GM18909 (cell line): Measurements from ENCODE around the gene ARL8B.
"Not testable (repeated sequence)": the region's sequence is repeated elsewhere in the genome, so short reads cannot be mapped to it uniquely, and the experiment has no call there.

ENCODE experiments used
- ATAC-seq: cut with Tn5 transposase; IDR thresholded peaks from one replicate; pipeline ENCODE4 v1.9.1; 2021; ENCODE audit warnings: mild to moderate bottlenecking; ENCODE audit not compliant: unreplicated experiment, poor library complexity

Gene ARL8B

DNA sequence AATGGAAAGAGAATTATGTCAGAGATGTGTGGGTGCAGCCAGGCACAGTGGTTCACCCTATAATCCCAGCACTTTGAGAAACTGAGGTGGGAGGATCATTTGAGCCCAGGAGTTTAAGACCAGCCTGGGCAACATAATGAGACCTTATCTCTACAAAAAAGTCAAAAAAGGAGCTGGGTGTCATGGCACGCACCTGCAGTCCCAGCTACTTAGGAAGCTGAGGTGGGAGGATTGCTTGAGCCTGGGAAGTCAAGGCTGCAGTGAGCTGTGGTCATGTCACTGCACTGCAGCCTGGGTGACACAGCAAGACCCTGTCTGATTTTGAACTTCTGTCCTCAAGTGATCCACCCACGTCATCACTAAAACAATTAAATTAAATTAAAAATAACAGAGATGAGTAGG lies 15.2 kb upstream of the ARL8B start:
- ATAC-seq = not testable (repeated sequence)

DNA sequence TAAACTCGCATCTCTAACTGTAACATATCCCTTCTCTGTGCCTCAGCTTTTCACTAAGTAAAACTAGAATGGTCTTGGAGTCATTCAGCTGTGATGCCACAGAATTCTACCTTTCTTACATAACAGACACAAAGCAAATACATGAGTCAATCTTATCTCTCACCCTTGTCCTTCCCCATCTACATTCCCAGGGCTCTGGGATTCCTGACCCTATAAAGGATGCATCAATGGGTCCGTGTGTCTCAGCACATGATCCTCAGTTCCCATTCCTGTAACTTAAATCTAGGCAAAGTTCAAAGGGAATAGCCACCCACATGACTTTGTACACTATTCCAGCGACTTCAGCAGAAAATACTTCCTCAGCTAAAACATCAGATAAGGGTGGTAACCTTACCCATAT lies 11.8 kb upstream of the ARL8B start:
- ATAC-seq = no peak

DNA sequence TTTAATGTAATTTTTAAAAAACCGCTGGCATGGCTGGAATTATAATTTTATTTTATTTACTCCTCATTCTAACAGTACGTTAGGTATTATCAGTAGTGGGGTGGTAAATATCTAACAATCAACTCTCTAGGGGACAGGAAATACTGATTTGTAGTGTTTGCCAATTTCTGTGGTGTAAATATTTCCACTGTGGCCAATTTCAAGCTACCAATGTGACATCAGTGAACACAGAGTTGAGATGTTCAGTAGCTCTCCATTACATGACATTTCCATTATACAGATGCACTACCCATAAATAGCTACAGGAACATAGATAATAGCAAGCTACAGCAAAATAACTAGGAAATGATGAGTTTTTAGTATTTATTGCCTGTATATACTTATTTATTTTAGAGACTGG lies 10.0 kb upstream of the ARL8B start:
- ATAC-seq = no peak

DNA sequence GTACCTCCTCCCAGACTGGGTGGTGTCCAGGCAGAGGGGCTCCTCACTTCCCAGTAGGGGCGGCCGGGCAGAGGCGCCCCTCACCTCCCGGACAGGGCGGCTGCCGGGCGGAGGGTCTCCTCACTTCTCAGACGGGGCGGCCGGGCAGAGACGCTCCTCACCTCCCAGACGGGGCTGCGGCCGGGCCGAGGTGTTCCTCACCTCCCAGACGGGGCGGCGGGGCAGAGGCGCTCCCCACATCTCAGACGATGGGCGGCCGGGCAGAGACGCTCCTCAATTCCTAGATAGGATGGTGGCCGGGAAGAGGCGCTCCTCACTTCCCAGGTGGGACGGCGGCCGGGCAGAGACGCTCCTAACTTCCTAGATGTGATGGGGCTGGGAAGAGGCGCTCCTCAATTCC lies 8.4 kb upstream of the ARL8B start:
- not testable (repeated sequence) for ATAC-seq

DNA sequence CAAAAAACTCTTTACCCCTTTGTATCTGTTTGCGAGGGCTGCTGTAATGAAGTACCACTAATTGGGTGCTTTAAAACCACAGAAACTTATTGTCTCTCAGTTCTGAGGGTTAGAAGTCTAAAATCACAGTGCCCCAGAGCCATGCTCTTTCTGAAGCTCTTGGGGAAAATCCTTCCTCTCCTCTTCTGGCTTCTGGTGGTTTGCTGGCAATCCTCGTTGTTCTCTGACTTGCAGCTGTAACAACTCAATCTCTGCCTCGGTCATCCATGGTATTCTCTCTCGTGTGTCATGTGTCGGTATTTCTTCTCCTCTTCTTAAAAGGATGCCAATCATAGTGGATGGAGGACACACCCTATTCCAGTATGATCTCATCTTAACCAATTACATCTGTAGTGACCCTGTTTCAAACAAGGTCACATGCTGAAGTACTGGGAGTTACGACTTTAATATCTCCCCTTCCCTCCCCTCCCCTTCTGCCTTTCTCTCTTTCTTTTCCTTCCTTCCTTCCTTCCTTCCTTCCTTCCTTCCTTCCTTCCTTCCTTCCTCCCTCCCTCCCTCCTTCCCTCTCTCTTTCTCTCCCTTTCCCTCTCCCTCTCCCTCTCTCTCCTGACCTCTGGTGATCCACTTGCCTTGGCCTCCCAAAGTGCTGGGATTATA lies 6.5 kb upstream of the ARL8B start:
- peak; percentile 64 for ATAC-seq

DNA sequence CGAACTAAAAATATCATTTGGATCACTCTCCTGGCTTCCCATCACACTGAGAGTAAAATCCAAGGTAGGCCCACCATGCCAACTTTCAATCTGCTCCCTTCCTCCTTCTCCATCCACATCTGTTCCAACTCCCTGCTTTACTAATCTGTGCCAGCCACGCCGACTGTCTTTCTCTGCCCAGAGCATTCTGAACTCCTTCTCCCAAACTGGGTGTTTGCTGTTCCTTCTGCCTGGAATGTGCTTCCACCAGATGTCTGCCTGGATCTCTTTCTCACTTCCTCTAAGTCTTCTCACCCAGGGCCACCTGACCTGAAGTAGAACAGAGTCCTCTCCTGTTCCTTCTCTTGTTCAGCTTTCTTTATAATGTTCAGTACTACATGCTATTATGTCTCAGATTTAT lies 5.6 kb upstream of the ARL8B start:
- ATAC-seq = no peak

DNA sequence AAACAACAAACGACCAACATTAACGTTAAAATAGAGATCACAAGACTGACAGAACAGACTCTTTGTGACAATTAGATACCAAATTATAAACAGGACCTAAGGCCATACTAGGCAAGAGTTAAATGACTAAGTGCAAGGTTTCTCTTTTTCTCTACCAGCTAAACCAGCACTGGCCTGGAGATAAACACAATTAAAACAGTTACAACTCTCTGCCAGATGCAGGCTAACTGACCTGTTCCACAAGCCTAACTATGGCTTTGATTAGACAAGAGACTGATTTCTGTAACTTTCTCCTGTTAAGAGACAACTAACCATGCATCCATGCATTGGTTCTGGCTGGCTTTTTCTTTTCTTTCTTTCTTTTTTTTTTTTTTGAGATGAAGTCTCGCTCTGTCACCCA lies 1.6 kb upstream of the ARL8B start:
- no peak for ATAC-seq

DNA sequence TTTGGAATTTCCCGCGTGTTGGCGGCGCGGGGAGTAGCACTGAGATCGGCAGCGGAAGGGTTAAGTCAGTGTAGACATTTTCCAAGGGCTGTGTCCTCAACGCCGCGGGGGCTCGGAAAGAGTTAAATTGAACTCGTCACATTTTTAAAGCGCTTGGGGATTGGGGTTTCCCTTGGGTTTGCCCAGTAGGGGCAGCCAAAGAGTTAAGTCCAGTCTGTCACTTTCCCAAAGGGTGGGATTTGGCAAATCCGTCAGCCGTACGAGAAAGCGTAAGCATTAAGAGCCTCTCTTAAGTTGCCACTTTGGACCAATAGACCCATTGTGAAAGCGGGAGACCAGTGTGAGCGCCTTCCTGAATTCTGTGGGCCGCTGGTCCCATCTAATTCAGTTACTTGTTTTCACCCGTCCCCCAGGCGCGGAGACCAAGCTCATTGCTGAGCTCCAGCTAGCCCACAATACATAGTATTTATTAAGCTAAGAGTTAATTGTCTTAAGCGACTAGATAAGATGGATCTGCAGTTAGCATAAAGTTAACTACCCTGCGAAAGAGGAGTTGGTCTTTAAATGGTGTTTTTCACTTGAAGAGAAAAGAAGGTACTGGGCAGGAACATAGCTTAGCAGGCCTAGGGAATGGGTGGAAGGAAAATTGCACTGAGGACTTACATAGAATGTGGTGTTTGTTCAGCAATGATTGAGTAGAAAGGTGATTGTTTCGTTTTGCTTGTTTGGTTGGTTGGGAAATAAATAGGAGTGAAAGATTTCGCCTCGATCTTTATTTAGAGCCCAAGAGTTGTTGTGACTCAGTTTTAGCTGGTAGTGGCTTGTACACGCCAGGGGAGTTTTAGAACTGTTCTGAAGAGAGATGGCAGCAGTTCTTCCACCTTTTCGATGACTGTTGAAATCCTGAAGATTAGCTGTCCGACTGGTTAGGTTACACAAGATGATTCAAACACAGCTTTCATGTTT lies 932 bp downstream of the ARL8B start:
- peak; percentile 13 for ATAC-seq

DNA sequence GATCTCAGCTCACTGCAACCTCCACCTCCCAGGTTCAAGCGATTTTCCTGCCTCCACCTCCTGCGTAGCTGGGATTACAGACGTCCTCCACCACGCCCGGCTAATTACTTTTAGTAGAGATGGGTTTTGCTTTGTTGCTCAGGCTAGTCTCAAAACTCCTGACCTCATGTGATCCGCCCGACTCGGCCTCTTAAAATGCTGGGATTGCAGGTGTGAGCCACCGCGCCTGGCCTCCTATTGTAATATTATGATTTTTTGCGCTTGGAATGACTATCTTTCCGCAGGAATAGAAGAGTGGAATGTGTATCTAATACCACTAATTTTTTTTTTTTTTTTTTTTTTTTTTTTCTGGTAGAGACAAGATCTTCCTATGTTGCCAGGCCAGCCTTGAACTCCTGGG lies 1.8 kb downstream of the ARL8B start:
- no peak for ATAC-seq

DNA sequence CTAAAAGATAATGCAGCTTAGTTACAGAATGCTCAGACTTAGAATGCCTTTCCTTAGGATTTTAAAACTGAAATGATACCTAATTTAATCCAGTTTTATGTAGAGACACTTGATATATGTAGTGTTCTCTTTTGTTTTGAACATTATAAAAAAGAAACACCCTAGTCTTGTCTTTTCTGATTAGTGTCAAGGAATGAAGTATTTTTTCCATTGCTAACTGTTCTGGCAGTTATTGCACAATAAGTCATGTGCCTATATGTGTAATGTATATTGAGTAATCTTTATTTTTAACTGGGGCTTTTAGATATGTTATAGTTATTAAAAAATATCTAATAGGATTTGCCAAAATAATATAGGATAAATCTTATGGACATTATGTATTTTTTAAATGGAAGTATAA lies 4.5 kb downstream of the ARL8B start:
- no peak for ATAC-seq

DNA sequence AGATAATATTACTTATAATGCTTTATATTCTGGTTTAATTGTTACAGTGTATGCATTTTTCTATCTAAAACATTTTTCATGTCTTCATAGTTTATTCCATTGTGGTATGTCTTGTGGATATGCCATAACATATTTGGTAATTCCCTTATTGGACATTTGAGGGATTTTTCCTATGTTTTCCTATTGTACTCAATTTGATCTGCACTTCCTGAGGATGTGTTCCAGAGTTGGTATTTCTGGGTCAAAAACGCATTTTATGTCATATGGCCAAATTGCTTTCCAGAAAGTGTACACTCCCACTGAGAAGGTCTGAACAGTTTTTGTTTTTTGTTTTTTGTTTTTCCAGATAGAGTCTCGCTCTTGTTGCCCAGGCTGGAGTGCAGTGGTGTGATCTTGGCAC lies 6.8 kb downstream of the ARL8B start:
- ATAC-seq = no peak

DNA sequence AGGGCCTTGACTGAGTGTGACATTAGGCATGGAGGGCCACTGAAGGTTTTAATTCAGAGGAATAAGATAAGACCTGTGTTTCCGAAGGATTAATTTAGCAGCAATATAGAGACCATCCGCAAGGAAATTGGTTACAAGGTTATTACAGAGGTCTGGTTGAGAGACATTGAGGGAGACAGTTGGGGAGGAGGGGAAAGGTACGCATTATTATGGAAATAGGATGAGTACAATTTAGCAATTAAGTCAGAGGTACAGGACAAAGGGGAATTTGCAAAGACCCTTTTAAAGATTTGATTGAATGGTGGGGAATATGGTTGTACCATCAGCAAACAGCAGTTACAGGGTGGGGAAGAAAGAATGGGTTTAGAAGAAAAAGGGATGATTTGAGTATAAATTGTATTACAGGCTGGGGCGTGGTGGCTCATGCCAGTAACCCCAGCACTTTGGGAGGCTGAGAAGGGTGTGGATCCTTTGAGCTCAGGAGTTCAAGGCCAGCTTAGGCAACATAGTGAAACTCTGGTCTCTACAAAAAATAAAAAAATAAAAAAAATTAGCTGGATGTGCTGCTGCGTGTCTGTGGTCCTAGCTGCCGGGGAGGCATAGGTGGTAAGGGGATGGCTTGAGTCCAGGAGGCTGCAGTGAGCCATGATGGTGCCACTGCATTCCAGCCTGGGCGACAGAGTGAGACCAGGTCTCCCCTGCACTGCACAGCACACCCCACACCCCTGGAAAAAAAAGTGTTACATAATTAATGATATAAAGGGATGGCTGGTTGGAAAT lies 11.3 kb downstream of the ARL8B start:
- ATAC-seq = no peak

DNA sequence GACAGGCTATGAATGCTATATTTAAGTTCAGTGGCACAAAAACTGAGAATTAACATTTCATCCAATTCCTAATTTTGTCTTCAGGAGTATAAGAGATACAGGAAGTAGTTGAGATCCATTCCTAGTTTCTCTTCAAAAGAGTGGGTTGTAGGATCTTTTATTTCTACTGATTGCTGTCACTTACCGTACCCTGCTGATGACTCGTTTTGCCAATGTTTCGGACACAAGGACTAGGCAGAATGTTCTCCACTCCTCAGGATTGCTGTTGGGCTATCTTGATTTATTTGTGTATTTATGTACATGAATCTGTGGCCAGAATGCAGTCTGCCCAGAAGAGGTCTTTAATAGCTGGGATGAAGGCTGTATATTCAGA lies 11.9 kb downstream of the ARL8B start:
- no peak for ATAC-seq

DNA sequence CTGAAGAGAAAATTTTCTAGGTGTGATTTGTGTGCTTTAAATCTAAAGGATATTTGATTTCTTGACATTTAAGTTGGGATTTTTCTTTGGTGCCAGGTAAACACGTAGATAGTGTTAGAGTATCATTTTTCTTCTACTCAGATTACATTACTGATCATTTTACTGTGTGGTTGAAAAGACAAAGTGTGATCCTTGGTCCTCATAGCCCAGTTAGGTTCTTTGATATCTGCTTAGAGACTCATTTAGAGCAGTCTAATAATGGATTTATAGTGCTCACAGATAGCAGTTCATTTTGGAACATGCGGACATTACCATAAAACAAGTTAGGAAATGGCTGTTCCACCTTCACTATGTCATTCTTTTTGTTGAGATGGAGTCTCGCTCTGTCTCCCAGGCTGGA lies 12.4 kb downstream of the ARL8B start:
- ATAC-seq = no peak

DNA sequence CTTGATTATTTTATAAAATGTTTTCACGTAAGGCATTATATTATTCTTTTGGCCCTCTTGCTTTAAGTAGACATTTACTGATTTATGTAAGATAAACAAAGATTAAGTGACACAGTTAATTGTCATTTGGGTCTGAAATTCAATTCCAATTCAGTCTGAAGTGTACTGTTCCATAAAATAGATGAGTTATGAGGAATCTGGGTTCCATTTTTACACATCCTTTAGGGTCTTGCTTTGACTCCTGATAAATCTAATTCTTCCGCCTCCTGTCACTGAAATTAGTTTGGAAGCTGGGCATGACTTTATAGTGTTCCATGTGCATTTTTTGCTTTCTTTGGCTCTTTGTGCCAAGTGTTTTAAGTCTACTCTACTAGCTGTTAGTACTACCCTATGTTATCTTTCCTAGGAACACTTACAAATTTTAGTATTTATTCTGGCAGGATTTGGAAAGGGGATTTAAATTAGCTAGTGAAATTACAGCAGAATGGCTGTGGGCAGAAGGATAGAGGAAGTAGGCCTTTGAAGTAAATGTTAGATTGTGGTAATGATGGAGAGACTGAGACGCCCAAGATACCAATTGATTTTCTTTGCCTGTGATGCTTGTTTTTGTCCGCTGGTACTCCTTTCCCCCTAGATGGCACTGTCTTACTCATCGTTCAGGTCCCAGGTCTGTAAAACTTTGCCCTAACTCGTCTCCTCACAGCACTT lies 14.3 kb downstream of the ARL8B start:
- peak; percentile 70 for ATAC-seq

DNA sequence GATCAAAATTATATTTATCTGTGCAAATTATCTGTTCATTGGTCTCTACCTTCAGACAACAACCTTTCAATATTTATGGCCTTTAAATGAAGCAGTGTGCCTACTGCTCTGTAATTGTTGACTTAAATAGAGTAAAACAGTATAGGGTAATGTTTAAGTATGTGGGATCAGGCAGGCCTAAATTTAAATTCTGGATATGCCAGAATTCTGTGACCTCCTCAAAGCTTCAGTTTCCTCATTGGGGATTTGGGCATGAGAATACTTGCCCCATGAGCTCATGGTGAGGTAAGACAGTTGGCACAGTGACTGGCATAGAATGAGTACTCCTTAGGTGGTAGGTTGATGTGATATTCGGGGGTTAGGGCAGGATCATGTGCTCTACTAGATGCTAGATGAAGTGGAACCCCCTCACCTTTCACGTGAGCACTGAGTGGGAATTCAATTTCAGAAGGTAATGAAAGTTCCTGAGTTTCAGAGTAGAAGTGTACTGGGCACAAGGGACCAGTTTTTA lies 14.9 kb downstream of the ARL8B start:
- peak; percentile 22 for ATAC-seq

DNA sequence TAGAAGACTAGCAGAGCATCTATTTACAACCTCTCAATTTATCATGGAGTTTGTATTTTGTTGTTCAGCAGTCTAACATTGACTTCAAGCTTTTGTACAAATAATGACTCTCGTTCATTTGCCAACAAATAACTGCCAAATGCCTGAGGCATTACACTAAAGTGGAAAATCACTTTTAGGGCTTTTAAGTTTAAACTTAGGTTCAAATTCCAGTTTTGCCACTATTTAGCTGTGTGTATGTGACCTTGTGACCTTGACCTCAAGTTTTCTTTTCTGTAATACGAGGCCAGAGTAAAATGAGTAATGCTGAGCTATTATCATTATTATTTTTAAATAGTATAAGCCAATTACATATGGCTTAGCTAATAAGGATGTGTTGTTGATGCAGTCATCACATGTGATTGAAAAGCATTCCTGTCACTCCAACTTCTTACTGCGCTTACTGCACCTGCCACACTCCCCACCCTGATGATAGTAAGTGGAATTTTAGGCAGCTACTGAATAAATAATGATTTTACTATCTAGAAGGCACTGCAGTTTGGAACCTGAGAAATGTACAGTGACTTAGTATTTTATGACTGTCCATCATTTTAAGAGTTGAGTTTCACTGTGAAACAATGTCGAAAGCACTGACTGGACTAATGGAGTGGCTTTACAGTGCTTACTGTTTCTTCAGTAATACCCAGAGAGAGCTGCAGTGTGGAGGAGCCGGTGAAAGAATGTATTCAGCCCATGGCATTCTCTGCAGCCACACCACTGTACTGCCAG lies 16.3 kb downstream of the ARL8B start:
- no peak for ATAC-seq

DNA sequence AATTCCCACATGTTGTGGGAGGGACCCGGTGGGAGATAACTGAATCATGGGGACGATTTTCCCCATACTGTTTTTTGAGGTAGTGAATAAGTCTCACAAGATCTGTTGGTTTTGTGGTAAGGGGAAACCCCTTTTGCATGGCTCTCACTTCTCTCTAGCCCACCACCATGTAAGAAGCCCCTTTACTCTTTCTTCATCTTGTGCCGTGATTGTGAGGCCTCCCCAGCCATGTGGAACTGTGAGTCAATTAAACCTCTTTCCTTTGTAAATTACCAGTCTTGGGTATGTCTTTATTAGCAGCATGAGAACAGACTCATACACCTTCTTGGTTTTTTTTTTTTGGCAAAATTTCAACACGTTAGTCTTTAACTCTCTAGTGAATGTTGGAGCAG lies 18.1 kb downstream of the ARL8B start:
- peak; percentile 61 for ATAC-seq

DNA sequence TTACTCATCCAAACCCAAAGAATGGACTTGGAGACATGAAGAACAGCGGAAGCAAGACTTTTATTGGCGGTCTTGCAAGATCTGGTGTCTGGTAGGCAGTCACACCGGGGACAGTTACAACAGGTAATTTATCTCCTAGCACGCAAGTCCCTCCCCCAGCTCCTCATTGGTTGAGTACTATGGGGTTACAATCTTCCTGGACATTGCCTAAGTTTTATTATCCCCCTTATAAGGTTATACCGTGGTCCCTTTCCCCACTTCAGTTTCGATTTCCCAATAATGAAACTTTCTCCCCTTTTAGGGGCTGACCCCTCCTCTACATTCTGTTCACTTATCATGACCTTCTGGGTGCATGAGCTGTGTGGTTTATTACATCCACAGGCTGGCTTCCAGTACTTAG lies 18.7 kb downstream of the ARL8B start:
- no peak for ATAC-seq

DNA sequence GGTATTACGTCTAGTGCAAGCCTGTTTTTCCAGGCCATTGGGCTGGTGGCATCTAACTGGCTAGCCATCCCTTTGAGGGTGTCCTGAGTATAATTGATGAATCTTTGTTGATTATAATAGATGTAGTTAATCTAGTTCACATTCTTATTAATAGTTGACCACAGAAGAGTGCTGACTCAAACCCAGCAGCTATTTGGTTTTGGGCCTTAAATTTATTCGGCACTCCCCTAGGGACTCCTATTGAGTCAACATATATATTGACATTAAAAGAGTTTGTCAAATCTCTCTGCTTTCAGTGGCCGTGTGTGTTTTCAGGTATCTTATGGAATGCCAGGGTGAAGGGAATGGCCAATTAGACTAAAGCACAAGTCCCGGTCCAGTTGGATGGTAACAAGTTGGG lies 19.7 kb downstream of the ARL8B start:
- no peak for ATAC-seq
